Measurements from ENCODE around the gene CFTR. TPM values are rescaled to one million over a fixed set of nuclear protein-coding genes. Genes with fewer than 3 reads are reported as not detected.

Gene CFTR
- total RNA-seq, 1 donor from 2014 or later, result 10.3 TPM

- TF ChIP-seq, protein P1, sequence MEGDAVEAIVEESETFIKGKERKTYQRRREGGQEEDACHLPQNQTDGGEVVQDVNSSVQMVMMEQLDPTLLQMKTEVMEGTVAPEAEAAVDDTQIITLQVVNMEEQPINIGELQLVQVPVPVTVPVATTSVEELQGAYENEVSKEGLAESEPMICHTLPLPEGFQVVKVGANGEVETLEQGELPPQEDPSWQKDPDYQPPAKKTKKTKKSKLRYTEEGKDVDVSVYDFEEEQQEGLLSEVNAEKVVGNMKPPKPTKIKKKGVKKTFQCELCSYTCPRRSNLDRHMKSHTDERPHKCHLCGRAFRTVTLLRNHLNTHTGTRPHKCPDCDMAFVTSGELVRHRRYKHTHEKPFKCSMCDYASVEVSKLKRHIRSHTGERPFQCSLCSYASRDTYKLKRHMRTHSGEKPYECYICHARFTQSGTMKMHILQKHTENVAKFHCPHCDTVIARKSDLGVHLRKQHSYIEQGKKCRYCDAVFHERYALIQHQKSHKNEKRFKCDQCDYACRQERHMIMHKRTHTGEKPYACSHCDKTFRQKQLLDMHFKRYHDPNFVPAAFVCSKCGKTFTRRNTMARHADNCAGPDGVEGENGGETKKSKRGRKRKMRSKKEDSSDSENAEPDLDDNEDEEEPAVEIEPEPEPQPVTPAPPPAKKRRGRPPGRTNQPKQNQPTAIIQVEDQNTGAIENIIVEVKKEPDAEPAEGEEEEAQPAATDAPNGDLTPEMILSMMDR (IDR thresholded peaks at IDR 0.05; ENCODE audit: insufficient read depth, low read length, poor library complexity, severe bottlenecking), result no peak
- no peak for DNase-seq (ENCODE audit: low read depth)
- no peaks in the 10 kb centered on the region for H3K36me3 ChIP-seq (ENCODE audit: control insufficient read depth, insufficient read depth, low read length)
- H3K4me3 ChIP-seq (ENCODE audit: low read depth, low read length), result no peak overlapping the region
- H3K27me3 ChIP-seq (ENCODE audit: control insufficient read depth, insufficient read depth, low read length), result no peaks in the 10 kb centered on the region
Observed at GRCh38 chr7:117621075-117621618, 141.3 kb downstream of the CFTR start.

DNA sequence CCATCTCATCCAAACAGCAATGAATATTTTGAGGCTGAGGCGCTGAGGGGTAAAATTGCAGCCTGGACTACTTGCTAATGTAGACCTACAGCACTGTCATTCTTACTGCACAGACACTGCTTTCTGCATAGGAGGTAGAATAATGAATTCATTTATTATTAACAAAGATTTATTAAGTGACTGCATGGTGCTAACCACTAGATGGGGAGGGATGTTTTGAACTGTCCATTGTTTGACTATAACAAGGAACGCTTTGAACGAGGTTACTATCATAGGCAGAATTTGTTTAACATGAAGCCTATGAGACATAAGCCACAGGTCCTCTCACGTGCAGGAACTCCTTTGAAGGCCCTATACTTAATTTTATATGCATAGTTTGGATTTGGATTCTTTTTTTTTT lies 143.8 kb downstream of the CFTR start:
- H3K36me3 ChIP-seq (ENCODE audit: control insufficient read depth, insufficient read depth, low read length), result no peaks in the 10 kb centered on the region
- no peaks in the 10 kb centered on the region for H3K27me3 ChIP-seq (ENCODE audit: control insufficient read depth, insufficient read depth, low read length)
- TF ChIP-seq, protein P1 (IDR thresholded peaks at IDR 0.05; ENCODE audit: insufficient read depth, low read length, poor library complexity, severe bottlenecking), result no peak
- DNase-seq (ENCODE audit: low read depth), result no peak
- no peak overlapping the region for H3K4me3 ChIP-seq (ENCODE audit: low read depth, low read length)

GRCh38 chr7:117630501-117630900 lies 150.7 kb downstream of the CFTR start:
- no peaks in the 10 kb centered on the region for H3K36me3 ChIP-seq (ENCODE audit: control insufficient read depth, insufficient read depth, low read length)
- no peak for DNase-seq (ENCODE audit: low read depth)
- H3K27me3 ChIP-seq (ENCODE audit: control insufficient read depth, insufficient read depth, low read length), result no peaks in the 10 kb centered on the region
- H3K4me3 ChIP-seq (ENCODE audit: low read depth, low read length), result no peak overlapping the region
- TF ChIP-seq, protein P1 (IDR thresholded peaks at IDR 0.05; ENCODE audit: insufficient read depth, low read length, poor library complexity, severe bottlenecking), result no peak

DNA sequence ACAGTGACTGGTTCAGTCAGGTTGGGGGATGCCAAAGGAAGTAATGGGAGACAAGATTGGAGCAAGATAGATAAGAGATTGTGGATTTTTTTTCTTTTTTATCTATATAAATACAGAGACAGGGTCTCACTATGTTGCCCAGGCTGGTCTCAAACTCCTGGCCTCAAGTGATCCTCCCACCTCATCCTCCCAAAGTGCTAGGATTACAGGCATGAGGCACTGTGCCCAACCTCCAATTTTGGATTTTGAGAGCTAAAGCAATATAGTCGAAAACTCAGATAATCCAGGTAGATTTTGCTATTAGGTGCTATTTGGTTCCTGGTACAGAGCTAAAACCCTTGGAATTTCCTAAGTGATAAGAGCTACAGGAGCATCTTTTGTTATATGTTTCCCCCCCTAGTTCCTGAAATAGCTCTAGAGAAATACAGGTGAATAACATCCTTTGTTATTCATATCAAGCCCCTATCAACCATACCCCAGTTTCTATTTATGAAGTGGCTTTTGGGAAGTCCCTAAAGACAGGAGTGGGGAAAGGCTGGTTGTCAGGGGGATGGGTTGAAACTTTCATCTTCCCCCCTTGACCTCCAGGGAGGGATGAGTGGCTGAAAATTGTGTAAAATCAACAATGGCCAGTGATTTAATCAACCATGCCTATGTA lies 151.2 kb downstream of the CFTR start:
- Histone ChIP-seq H3K27me3 (ENCODE audit: control insufficient read depth, insufficient read depth, low read length) (no peaks in the 10 kb centered on the region), H3K36me3 (ENCODE audit: control insufficient read depth, insufficient read depth, low read length) (no peaks in the 10 kb centered on the region), H3K4me3 (ENCODE audit: low read depth, low read length) (no peak overlapping the region)
- no peak for DNase-seq (ENCODE audit: low read depth)
- TF ChIP-seq, protein P1 (IDR thresholded peaks at IDR 0.05; ENCODE audit: insufficient read depth, low read length, poor library complexity, severe bottlenecking), result no peak

GRCh38 chr7:117631652-117632051 lies 151.8 kb downstream of the CFTR start:
- TF ChIP-seq, protein P1 (IDR thresholded peaks at IDR 0.05; ENCODE audit: insufficient read depth, low read length, poor library complexity, severe bottlenecking), result no peak
- no peak overlapping the region for H3K4me3 ChIP-seq (ENCODE audit: low read depth, low read length)
- H3K27me3 ChIP-seq (ENCODE audit: control insufficient read depth, insufficient read depth, low read length), result no peaks in the 10 kb centered on the region

DNA sequence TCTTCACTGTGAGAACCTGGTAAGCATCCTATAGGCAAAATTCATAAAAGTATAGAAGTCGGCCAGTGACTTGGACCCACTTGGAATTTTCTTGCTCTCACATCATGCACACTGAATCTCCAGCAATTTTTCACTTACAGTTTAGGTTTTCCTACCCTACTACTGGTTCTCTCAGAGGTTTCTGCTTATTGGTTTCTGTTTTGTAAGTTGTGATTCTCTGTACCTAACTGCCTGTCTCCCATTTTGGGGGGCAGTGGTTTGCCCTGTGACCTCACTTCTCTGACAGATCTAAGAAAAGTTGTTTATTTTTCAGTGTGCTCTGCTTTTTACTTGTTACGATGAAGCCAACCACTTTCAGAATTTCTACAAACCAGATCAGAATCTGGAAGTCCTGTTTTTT lies 158.1 kb downstream of the CFTR start:
- H3K27me3 ChIP-seq (ENCODE audit: control insufficient read depth, insufficient read depth, low read length), result no peaks in the 10 kb centered on the region
- no peak for DNase-seq (ENCODE audit: low read depth)
- TF ChIP-seq, protein P1 (IDR thresholded peaks at IDR 0.05; ENCODE audit: insufficient read depth, low read length, poor library complexity, severe bottlenecking), result no peak
- no peaks in the 10 kb centered on the region for H3K36me3 ChIP-seq (ENCODE audit: control insufficient read depth, insufficient read depth, low read length)
- H3K4me3 ChIP-seq (ENCODE audit: low read depth, low read length), result no peak overlapping the region

More at GRCh38 chr7:117631652-117632051, 151.8 kb downstream of the CFTR start:
- no peak for DNase-seq (ENCODE audit: low read depth)
- no peaks in the 10 kb centered on the region for H3K36me3 ChIP-seq (ENCODE audit: control insufficient read depth, insufficient read depth, low read length)
